Measurements from ENCODE around the gene SLC25A46. TPM values are rescaled to one million over a fixed set of nuclear protein-coding genes. Genes with fewer than 3 reads are reported as not detected.
"Not testable (repeated sequence)": the region's sequence is repeated elsewhere in the genome, so short reads cannot be mapped to it uniquely, and the experiment has no call there.

SLC25A46 gene
- polyA plus RNA-seq, 3 donors: 11.2 to 24.1 (median 17.7) TPM

GRCh38 chr5:110751902-110752762 lies 13.3 kb downstream of the SLC25A46 start:
- 67 to 77% (median 76%) methylated on average over 8 of the region's 8 CpGs for WGBS, 3 donors
- H3K27ac ChIP-seq (ENCODE audit: low read depth, low read length): no peak overlapping the region

DNA sequence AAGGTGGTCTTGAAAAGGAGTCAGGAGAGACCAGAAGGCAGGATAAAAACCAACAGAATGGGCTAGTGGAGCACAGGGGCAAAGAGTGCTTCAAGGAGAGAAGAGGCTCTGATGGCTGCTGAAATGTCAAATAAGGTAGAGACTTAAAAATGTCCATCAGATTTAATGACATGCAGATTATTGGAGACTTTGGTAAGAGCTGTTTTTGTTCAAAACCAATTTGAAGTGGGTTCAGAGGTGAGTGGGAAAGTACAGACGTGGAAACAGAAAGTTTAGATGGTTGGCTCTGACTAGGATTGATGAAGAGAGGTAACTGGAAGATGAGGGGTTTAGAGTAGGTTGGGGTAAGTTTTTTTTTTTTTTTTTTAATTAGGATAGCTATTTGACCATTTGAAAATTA lies 14.1 kb downstream of the SLC25A46 start:
- WGBS, 3 donors: 77 to 84% (median 82%) methylated on average over 1 of the region's 1 CpG

GRCh38 chr5:110753600-110753999 lies 14.8 kb downstream of the SLC25A46 start:
- H3K27ac ChIP-seq (ENCODE audit: low read depth, low read length): no peak overlapping the region
- 77 to 89% (median 81%) methylated on average over 2 of the region's 2 CpGs for WGBS, 3 donors

More for the DNA sequence above, 14.1 kb downstream of the SLC25A46 start:
- H3K27ac ChIP-seq (ENCODE audit: low read depth, low read length): no peak overlapping the region

DNA sequence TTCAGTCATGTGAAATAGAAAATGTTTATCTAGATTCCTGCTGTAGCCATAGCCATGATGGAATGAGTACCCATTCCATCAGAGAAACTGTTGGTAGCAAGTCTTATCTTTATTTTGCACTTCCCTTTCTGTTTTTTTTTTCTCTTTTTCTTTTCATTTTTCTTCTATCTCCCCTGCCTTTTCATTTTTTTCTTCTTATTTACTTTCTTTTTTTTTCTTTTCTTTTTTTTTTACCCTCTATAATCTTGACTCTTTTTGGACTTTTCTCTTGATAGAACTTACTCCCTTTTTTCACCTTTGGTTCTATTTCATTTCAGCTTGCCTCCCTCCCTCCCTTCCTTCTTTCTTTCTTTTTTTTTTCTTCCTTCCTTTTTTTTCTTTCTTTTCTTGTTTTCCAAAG lies 15.4 kb downstream of the SLC25A46 start:
- H3K27ac ChIP-seq (ENCODE audit: low read depth, low read length): no peak overlapping the region

GRCh38 chr5:110757118-110757729 lies 18.4 kb downstream of the SLC25A46 start:
- 49 to 60% (median 55%) methylated on average over 4 of the region's 4 CpGs for WGBS, 3 donors
- no peak overlapping the region for H3K27ac ChIP-seq (ENCODE audit: low read depth, low read length)

GRCh38 chr5:110760158-110760557 lies 21.4 kb downstream of the SLC25A46 start:
- no peak overlapping the region for H3K27ac ChIP-seq (ENCODE audit: low read depth, low read length)
- WGBS, 3 donors: 56 to 85% (median 81%) methylated on average over 1 of the region's 1 CpG

DNA sequence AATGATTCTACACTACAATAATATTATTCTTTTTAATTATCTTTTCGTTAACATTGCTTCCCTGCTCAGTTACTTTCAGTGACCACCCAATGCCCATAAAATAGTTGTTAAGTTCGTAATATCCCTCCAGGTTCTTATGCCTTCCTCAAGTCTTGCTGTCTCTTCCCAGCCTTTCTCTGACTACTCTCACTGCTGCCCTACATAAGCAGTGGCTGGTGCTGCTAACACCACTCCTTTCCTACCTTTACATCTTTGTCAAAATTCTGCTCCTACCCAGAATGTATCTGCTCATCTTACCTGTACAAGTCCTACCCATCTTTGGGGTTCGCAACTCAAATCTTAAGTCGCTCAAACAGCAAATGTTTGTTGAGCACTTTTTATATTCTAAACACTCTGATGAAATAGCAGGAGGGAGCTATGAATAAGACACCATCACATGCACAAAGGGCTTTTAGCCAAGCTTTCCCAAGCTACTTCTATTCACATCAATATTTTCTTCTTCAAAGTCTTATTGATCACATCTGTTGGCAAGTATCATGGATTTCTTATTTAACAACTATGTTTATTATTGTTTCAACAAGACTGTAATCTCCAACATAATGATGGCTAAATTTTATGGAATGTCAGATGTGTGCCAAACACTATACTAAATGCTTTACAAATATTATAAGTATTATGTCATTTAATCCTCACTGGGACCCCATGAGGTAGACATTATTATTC lies 29.5 kb downstream of the SLC25A46 start:
- 77 to 80% (median 78%) methylated on average over 4 of the region's 4 CpGs for WGBS, 3 donors
- H3K27ac ChIP-seq (ENCODE audit: low read depth, low read length): no peak overlapping the region

DNA sequence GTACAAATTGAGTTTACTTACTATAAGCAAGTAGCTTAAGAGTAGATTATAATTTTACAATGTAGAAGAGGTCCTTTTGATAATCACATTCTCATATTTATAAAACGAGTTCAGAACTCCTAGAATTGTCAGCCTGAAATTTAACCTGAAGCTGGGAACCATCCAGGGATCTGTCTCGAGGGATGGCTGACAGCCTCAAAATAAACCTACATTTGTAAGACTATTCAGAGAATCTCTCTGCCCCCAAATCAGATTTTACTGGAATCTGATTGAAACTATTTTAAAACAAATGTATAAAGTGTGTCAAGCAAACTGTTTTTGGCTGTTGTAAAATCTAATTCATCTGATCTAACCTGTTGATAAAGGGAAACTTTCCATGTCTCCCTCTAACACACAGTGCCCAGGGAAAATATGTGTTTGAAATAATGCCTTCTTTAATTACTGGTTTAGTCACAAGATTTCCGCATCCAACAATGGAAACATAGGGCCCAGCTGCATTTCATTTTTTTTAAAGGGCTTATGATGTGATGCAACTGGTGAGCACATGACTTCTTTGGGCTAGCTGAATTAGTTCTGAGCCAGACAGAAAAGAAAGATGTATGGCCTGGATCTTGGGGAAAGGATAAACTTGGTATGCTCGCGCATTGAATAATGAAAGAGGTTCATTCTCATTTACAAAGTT lies 30.3 kb downstream of the SLC25A46 start:
- no peak overlapping the region for H3K27ac ChIP-seq (ENCODE audit: low read depth, low read length)
- WGBS, 3 donors: 48 to 63% (median 62%) methylated on average over 5 of the region's 5 CpGs

DNA sequence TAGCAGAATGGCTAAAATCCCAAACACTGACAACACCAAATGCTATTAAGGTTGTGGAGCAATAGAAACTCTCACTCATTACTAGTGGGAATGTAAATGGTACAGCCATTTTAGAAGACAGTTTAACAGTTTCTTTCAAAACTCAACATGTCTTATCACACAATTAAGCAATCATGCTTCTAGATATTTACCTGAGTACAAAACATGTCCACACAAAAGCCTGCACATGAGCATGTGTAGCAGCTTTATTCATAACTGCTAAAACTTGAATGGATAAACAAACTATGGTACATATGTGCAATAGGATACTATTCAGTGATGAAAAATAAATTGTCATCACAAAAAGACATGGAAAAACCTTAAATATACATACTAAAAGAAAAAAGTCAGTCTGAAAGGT lies 31.5 kb downstream of the SLC25A46 start:
- H3K27ac ChIP-seq (ENCODE audit: low read depth, low read length): no peak overlapping the region

DNA sequence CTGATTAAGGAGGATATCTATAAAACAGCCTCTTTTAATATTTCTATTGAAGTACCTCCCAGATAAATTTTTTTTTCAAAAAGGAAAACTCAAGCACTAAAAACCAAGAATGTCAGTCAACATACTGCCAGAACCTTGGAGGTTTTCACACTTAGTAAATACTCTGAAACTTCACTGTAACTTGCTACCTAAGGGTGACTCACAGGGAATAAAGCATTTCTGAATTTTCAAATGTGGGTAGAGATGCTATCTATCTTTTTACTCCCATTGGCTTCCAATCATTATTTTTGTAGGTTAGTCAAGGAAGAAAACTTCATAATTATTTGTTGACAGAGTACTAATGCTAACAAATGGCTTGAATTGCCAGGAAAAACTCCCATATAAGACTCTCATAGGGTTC lies 46.1 kb downstream of the SLC25A46 start:
- no peak overlapping the region for H3K27ac ChIP-seq (ENCODE audit: low read depth, low read length)

- H3K27ac ChIP-seq (ENCODE audit: low read depth, low read length): no peak overlapping the region
- 48 to 59% (median 53%) methylated on average over 1 of the region's 1 CpG for WGBS, 3 donors
Measured at GRCh38 chr5:110785356-110785755, 46.5 kb downstream of the SLC25A46 start.

- 85 to 98% (median 96%) methylated on average over 3 of the region's 3 CpGs for WGBS, 3 donors
- H3K27ac ChIP-seq (ENCODE audit: low read depth, low read length): not testable (repeated sequence)
Measured at GRCh38 chr5:110788006-110788405, 49.2 kb downstream of the SLC25A46 start.

- 21 to 53% (median 30%) methylated on average over 1 of the region's 1 CpG for WGBS, 3 donors
- no peak overlapping the region for H3K27ac ChIP-seq (ENCODE audit: low read depth, low read length)
Measured at GRCh38 chr5:110790673-110791072, 51.9 kb downstream of the SLC25A46 start.

GRCh38 chr5:110802998-110803397 lies 64.2 kb downstream of the SLC25A46 start:
- H3K27ac ChIP-seq (ENCODE audit: low read depth, low read length): no peak overlapping the region
- 29 to 62% (median 51%) methylated on average over 1 of the region's 1 CpG for WGBS, 3 donors

- 52 to 100% (median 67%) methylated on average over 1 of the region's 1 CpG for WGBS, 3 donors
- H3K27ac ChIP-seq (ENCODE audit: low read depth, low read length): no peak overlapping the region
Measured at GRCh38 chr5:110803467-110804326, 64.9 kb downstream of the SLC25A46 start.

DNA sequence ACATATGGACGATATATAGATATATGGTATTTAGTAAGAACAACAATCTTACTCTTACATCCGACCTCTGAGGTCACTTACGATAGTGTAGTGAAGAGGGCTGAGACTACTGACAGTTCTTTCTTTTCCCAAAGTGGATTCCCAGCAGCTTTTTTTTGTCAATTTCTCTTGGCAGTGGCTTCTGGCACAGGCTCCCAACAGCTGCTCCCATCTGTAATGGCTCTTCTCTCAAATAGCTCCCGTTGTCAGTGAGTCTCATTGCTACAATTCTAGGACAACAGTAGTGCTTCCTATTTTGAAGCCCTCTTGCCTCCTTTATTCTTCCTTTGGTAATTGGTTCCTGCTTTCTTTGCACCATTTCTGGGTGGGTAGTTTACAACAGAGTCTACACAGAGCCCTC lies 68.4 kb downstream of the SLC25A46 start:
- H3K27ac ChIP-seq (ENCODE audit: low read depth, low read length): no peak overlapping the region
- 47 to 55% (median 53%) methylated on average over 4 of the region's 4 CpGs for WGBS, 3 donors

DNA sequence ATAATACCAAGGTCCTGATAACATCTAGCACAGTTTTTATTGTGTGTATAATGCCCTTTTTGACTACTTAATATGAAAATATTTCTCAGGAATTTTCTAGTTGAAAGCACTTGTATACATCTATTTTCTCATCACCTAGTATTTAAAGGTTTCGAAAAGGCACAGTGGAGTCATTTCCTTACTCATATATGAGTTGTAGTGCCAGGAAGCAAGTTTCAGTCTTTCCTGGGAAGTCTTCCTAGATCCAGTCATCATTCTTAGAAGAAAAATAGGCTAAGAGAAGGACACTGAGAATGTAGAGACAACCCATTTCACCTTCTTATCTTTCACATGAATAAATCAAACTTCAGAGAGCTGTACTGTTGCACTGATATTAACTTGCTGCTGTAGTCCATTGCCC lies 70.2 kb downstream of the SLC25A46 start:
- H3K27ac ChIP-seq (ENCODE audit: low read depth, low read length): no peak overlapping the region
- 76 to 86% (median 78%) methylated on average over 1 of the region's 1 CpG for WGBS, 3 donors

Data from adipose tissue (tissue), 3 donors.